C4-2B (cell line): ENCODE results near the gene CHST11.

Experiments
- CTCF ChIP-seq: fragments of 450-650 bp; conservative IDR thresholded peaks from 2 replicates; pipeline ENCODE4 v1.5.1; 2017; ENCODE audit warnings: mild to moderate bottlenecking
- ZFX ChIP-seq: fragments of 450-650 bp; IDR thresholded peaks from 2 replicates; pipeline ENCODE4 v1.6.1; 2017

DNA sequence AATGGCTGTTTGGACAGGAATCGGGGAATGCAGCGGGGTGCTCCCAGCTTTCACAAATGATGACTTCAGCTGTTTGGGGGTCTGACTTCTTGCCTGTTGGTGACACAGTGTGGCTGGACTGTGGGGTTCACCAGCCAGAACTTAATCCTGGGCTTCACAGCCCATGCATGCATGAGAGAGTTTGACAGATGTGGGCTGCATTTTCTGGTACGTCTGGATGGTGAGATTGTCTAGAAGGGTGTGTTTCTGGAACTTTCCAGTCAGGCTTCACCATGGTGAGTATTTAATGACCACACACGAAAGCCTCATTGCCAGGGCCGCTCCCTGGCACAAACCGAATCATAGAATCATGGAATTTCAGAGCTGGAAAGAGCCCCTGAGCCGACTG is 29.6 kb downstream of the CHST11 start:
- TF ChIP-seq CTCF (no peak), ZFX (no peak)
